ENCODE data around the gene LHX1.

DNA sequence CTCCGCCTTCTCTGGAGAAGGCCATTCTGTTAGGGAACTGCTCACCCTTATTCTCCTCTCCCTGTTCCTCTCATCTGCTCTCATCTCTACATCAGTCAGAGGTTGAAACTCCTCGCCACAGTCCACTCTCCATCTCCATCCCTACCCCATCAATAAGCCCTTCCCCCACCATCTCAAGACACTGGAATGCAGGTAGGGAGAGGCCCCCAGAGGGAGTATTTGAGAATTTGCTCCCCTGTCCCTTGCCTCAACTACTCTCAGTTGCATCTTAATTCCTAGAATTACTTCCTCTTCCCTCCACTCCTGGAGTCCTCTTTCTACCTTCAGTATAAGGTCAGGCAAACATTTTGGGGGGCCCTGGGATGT lies 9.4 kb downstream of the LHX1 start:
- TF ChIP-seq YY1 (IDR thresholded peaks at IDR 0.05; ENCODE audit: insufficient read depth, insufficient read length) (no peak), ZNF274 (IDR thresholded peaks at IDR 0.05; ENCODE audit: low read depth, low read length) (no peak)
